Panc1 (cell line): Measurements from ENCODE around the gene GRK3. TPM values are rescaled to one million over a fixed set of nuclear protein-coding genes. Genes with fewer than 3 reads are reported as not detected.
"Not testable (repeated sequence)": the region's sequence is repeated elsewhere in the genome, so short reads cannot be mapped to it uniquely, and the experiment has no call there.

ENCODE experiments used
- ATAC-seq: fragments of 200-7000 bp; cut with Tn5 transposase; 2 replicates; pipeline ENCODE4 v1.9.1; 2020; ENCODE audit warnings: mild to moderate bottlenecking, moderate library complexity
- BruUV-seq: library from RNA; stranded (reverse); fragments of 400-500 nt; replicated peaks from 2 replicates; lab custom pipeline; 2021; lab: Mats Ljungman, UMichigan
- CTCF ChIA-PET: fragments of 300-600 bp; sonication (Branson Sonifier 250); formaldehyde crosslinking; loops from one replicate; lab custom pipeline; 2022; ENCODE audit warnings: antibody characterized with exemption; lab: Charles Lee
- POLR2A ChIA-PET: fragments of 300-600 bp; sonication (Branson Sonifier 250); formaldehyde crosslinking; loops from one replicate; lab custom pipeline; 2022; ENCODE audit warnings: antibody characterized with exemption; lab: Charles Lee
- DNase-seq: peaks from one replicate; pipeline ENCODE4 v3.0.0-alpha.2; 2010; ENCODE audit warnings: low read depth, low spot score
- H3K27ac ChIP-seq: 2 replicates; pipeline ENCODE4 v1.5.1; 2011; ENCODE audit warnings: mild to moderate bottlenecking, low read length, inconsistent platforms
- H3K27me3 ChIP-seq: fragments of 200-500 bp; sonication (Bioruptor generic); 2 replicates; pipeline ENCODE4 v1.6.0; 2014; ENCODE audit warnings: low read length, inconsistent platforms; ENCODE audit not compliant: control insufficient read depth, insufficient read depth
- H3K36me3 ChIP-seq: fragments of 200-500 bp; sonication (Bioruptor generic); 2 replicates; pipeline ENCODE4 v1.5.1; 2014; ENCODE audit warnings: inconsistent platforms, mild to moderate bottlenecking, low read length, moderate library complexity; ENCODE audit not compliant: control insufficient read depth, insufficient read depth
- H3K4me1 ChIP-seq: 2 replicates; pipeline ENCODE4 v1.5.1; 2011; ENCODE audit warnings: inconsistent platforms, mild to moderate bottlenecking, low read length, moderate library complexity; ENCODE audit not compliant: control insufficient read depth, insufficient read depth
- H3K4me3 ChIP-seq, 2 experiments: 2 replicates each; pipeline ENCODE4 v1.5.1; 2011 to 2012; ENCODE audit warnings: low read depth in 2 of 2, low read length in 2 of 2, mild to moderate bottlenecking in 2 of 2, inconsistent platforms in 1 of 2, moderate library complexity in 1 of 2
- H3K9me3 ChIP-seq: fragments of 200-500 bp; sonication (Bioruptor generic); 2 replicates; pipeline ENCODE4 v1.5.1; 2014; ENCODE audit warnings: low read depth, mild to moderate bottlenecking, inconsistent platforms, low read length, moderate library complexity; ENCODE audit not compliant: control insufficient read depth, insufficient read depth
- CTCF ChIP-seq: fragments of 450-650 bp; IDR thresholded peaks from 2 replicates; pipeline ENCODE4 v1.5.1; 2017; ENCODE audit warnings: mild to moderate bottlenecking
- POLR2AphosphoS5 ChIP-seq: IDR thresholded peaks from 2 replicates; pipeline ENCODE4 v1.6.1; 2012; ENCODE audit warnings: mild to moderate bottlenecking, low read depth, low read length, moderate library complexity
- SIN3A ChIP-seq: IDR thresholded peaks from 2 replicates; pipeline ENCODE4 v1.6.1; 2012; ENCODE audit warnings: low read depth, mild to moderate bottlenecking, low read length, moderate library complexity, borderline replicate concordance; ENCODE audit not compliant: insufficient read depth
- TCF7L2 ChIP-seq: IDR thresholded peaks from 2 replicates; pipeline ENCODE4 v1.6.1; 2011; ENCODE audit warnings: mild to moderate bottlenecking, low read depth, low read length, inconsistent platforms
- in situ Hi-C: cut with HindIII; loops from 2 replicates; pipeline ENCODE4 v1.10.0; 2016; ENCODE audit warnings: low sequenced_read_pairs, low pct_unique_long_range_greater_than_20kb
- intact Hi-C: fragments of 100-400 bp; cut with micrococcal nuclease; formaldehyde crosslinking; loops from one replicate; pipeline ENCODE4 v1.10.0; 2022; ENCODE audit not compliant: unreplicated experiment
- total RNA-seq: library from RNA; stranded (reverse); gene quantifications from one replicate; pipeline ENCODE4 v1.2.1, GENCODE V29; 2021; ENCODE audit not compliant: unreplicated experiment
- TF ChIP-seq, protein P1 (sequence below), 2 experiments: IDR thresholded peaks; 2 replicates each; pipeline ENCODE4 v1.6.1; 2011 to 2012; ENCODE audit warnings: low read depth in 2 of 2, control low read depth in 1 of 2, low read length in 1 of 2, mild to moderate bottlenecking in 1 of 2, moderate library complexity in 1 of 2; ENCODE audit not compliant: insufficient read depth in 1 of 2

Gene GRK3
- total RNA-seq, 1 experiment from 2014 or later, result 12.0 TPM

- no peak overlapping the region for H3K4me3 ChIP-seq
- ATAC-seq, result no peak
- no peaks in the 10 kb centered on the region for H3K9me3 ChIP-seq
- intact Hi-C loops, result no loop called here
- DNase-seq, result no peak
- TF ChIP-seq POLR2AphosphoS5 (no peak), CTCF (no peak), SIN3A (no peak), TCF7L2 (no peak)
- TF ChIP-seq, protein P1, sequence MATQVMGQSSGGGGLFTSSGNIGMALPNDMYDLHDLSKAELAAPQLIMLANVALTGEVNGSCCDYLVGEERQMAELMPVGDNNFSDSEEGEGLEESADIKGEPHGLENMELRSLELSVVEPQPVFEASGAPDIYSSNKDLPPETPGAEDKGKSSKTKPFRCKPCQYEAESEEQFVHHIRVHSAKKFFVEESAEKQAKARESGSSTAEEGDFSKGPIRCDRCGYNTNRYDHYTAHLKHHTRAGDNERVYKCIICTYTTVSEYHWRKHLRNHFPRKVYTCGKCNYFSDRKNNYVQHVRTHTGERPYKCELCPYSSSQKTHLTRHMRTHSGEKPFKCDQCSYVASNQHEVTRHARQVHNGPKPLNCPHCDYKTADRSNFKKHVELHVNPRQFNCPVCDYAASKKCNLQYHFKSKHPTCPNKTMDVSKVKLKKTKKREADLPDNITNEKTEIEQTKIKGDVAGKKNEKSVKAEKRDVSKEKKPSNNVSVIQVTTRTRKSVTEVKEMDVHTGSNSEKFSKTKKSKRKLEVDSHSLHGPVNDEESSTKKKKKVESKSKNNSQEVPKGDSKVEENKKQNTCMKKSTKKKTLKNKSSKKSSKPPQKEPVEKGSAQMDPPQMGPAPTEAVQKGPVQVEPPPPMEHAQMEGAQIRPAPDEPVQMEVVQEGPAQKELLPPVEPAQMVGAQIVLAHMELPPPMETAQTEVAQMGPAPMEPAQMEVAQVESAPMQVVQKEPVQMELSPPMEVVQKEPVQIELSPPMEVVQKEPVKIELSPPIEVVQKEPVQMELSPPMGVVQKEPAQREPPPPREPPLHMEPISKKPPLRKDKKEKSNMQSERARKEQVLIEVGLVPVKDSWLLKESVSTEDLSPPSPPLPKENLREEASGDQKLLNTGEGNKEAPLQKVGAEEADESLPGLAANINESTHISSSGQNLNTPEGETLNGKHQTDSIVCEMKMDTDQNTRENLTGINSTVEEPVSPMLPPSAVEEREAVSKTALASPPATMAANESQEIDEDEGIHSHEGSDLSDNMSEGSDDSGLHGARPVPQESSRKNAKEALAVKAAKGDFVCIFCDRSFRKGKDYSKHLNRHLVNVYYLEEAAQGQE (IDR thresholded peaks at IDR 0.05; ENCODE audit: insufficient read depth in 1 of 2, low read depth in 2 of 2, low read length in 1 of 2), result no peak
- no peaks in the 10 kb centered on the region for H3K36me3 ChIP-seq
- ChIA-PET CTCF (no interaction called here), POLR2A (no interaction called here)
- no peaks in the 10 kb centered on the region for H3K27me3 ChIP-seq
- BruUV-seq, result no TSS peak
- in situ Hi-C loops, result no loop called here
- no peak overlapping the region for H3K27ac ChIP-seq
- H3K4me1 ChIP-seq, result no peaks in the 10 kb centered on the region
Measured at GRCh38 chr22:25624476-25624875, 60.0 kb downstream of the GRK3 start.

GRCh38 chr22:25625747-25626623 is 61.5 kb downstream of the GRK3 start:
- ATAC-seq, H3K27me3 ChIP-seq, H3K4me3 ChIP-seq, H3K4me1 ChIP-seq, in situ Hi-C loops, H3K36me3 ChIP-seq, DNase-seq, POLR2A ChIA-PET, intact Hi-C loops, CTCF ChIA-PET, H3K27ac ChIP-seq, BruUV-seq, H3K9me3 ChIP-seq: not testable (repeated sequence)

DNA sequence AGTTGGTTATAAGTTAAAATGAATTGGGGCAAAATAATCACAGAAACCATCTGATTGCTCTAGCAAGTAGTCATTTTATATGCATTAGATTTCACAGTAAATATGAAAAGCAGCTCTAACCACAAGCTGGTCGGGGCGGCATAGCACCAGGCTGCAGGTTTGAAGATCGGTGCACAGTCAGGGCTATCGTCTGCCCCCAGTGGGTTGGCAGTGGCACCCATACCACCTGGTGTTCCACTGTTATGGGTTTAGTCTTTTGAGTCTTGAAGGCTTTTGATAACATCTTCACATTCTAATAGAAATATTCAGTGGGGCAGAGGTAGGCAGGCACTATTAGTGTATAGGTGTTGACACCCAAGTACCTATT is 62.1 kb downstream of the GRK3 start:
- intact Hi-C loops, result no loop called here
- no peak overlapping the region for H3K4me3 ChIP-seq
- TF ChIP-seq, protein P1 (IDR thresholded peaks at IDR 0.05; ENCODE audit: insufficient read depth in 1 of 2, low read depth in 2 of 2, low read length in 1 of 2), result no peak
- TF ChIP-seq TCF7L2, result no peak
- no peak for TF ChIP-seq SIN3A
- no peak for TF ChIP-seq POLR2AphosphoS5
- no peak for TF ChIP-seq CTCF
- BruUV-seq, result no TSS peak
- H3K9me3 ChIP-seq, result no peaks in the 10 kb centered on the region
- in situ Hi-C loops, result no loop called here
- ChIA-PET CTCF (no interaction called here), POLR2A (no interaction called here)
- no peak for DNase-seq
- H3K27me3 ChIP-seq, result no peaks in the 10 kb centered on the region
- H3K36me3 ChIP-seq, result no peaks in the 10 kb centered on the region
- no peak for ATAC-seq
- no peaks in the 10 kb centered on the region for H3K4me1 ChIP-seq
- H3K27ac ChIP-seq, result no peak overlapping the region
